ENCODE measurements around the gene CDADC1.

Gene CDADC1

DNA sequence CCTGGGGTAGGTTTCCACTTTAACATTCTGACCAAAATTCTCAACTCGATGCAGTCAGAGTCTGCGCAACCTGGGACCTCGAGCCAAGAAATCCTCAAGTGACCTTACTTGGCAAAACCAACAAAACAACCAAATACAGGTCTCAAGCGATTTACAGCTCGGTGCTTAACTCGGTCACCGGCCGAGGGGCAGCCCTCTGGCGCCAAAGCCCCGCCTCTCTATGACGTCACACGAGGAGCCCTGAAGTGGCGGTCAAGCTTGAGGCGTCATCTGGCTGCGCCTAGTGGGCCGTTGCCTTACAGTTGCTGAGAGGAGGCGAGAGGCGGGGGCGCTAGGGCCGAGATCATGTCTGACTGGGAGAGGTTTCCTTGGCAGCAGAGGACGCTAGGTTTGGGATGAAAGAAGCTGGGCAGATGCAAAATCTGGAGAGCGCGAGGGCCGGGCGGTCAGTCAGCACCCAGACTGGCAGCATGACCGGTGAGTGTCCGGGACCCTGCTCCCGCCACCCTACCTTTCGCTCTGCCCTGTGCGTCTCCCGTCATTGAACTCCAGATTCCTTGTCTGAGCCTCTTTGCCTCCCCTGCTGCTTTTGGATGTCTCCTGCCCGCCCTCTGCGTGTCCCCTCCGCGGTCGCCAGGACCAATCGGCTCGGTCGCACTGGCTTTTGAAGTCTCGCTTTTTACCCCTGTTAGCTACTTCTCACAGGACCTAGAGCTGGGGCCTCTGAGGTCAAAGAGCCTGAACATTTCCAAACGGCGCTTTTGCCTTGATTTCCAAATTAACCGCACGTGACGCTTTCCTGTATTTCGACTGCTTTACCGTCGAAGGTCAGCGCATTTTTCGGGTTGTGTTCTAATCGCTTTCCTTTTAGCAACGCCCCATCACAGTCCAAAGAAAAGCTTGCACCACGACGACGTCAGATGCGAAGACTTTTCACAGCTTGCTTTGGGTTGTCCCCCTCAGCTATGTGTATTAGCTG lies at the start of gene CDADC1:
Gene CDADC1 (plus strand): TSS at position 283 of the 979 bp plus-strand sequence. CDS start 113 bp downstream, at position 396.
- peak; percentile 97 for DNase-seq (ENCODE audit: low spot score)

- DNase-seq (ENCODE audit: low spot score), result no peak
These were observed 41.1 kb upstream of the CDADC1 start for GRCh38 chr13:49206641-49207040.

- no peak for DNase-seq (ENCODE audit: low spot score)
These were observed 39.1 kb upstream of the CDADC1 start for GRCh38 chr13:49208619-49209018.

GRCh38 chr13:49210114-49210513 lies 37.6 kb upstream of the CDADC1 start:
- no peak for DNase-seq (ENCODE audit: low spot score)

DNA sequence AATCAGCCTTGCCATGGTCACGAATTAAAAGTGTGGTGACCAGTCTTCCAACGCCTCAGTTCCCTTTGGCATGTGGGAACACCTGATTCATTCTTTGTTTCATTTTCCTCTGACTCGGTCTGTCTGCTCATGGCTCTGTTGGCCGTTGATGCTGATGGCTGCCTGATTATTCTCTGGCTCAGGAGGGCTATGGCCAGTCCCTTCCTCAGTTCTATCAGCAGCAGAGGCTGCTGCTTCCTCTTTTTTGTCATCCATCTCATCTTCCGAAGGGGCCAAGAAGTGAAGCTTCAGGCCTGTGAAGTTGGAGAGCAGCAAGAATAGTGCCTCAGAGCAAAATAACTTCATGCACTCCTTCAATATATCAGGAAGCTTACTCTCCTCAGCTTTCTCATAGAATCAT lies 37.1 kb upstream of the CDADC1 start:
- DNase-seq (ENCODE audit: low spot score), result no peak

DNA sequence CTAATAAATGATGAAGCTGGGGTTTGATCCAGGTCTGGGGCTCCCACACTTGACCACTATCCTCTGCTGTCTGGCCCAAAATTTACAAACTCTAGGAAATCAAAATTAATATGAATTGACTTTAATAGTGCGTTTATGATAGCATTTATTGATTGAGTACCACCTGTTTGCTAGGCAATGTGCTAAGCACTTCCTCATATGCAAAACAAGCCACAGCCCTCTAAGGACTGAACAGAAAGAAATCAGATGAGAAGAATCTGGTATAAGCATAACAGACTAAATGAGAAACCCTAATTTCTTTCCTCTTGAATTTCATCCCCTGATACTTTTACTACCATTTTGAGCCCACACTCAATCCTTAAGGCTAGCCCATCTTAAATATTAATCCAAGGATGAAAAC lies 34.2 kb upstream of the CDADC1 start:
- no peak for DNase-seq (ENCODE audit: low spot score)

- no peak for DNase-seq (ENCODE audit: low spot score)
These were observed 33.5 kb upstream of the CDADC1 start for GRCh38 chr13:49213997-49214916.

GRCh38 chr13:49214917-49215376 lies 32.8 kb upstream of the CDADC1 start:
- DNase-seq (ENCODE audit: low spot score), result peak; percentile 61

GRCh38 chr13:49216334-49216733 lies 31.4 kb upstream of the CDADC1 start:
- no peak for DNase-seq (ENCODE audit: low spot score)

- no peak for DNase-seq (ENCODE audit: low spot score)
These were observed 29.7 kb upstream of the CDADC1 start for GRCh38 chr13:49217962-49218492.

GRCh38 chr13:49218493-49219051 lies 29.2 kb upstream of the CDADC1 start:
- peak; percentile 39 for DNase-seq (ENCODE audit: low spot score)

GRCh38 chr13:49219647-49220035 lies 28.1 kb upstream of the CDADC1 start:
- DNase-seq (ENCODE audit: low spot score), result no peak

GRCh38 chr13:49220036-49220855 lies 27.5 kb upstream of the CDADC1 start, which contains the start of gene MLNR:
MLNR (plus strand) TSS chr13:49220338; CDS start chr13:49220338, 0 bp downstream.
- peak; percentile 86 for DNase-seq (ENCODE audit: low spot score)

GRCh38 chr13:49220856-49221589 lies 26.7 kb upstream of the CDADC1 start:
- DNase-seq (ENCODE audit: low spot score), result peak; percentile 55

DNA sequence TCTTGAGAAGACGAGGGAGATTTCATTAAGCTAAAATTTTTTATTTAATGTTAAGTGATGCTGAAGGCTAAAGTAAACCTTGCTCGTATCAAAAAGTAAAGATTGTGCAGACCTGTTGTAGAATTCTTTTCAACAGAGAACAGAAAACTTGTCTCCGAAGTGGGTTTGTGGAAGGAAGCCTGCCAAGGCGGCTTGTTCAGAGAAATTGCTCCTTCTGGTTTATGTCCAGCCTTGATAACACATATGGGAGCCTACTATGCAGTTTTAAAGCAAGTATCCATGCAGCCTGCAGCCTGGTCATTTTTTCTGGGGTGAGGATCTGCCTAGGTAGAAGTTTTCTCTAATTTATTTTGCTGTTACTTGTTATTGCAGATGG lies 26.1 kb upstream of the CDADC1 start:
- DNase-seq (ENCODE audit: low spot score), result no peak

DNA sequence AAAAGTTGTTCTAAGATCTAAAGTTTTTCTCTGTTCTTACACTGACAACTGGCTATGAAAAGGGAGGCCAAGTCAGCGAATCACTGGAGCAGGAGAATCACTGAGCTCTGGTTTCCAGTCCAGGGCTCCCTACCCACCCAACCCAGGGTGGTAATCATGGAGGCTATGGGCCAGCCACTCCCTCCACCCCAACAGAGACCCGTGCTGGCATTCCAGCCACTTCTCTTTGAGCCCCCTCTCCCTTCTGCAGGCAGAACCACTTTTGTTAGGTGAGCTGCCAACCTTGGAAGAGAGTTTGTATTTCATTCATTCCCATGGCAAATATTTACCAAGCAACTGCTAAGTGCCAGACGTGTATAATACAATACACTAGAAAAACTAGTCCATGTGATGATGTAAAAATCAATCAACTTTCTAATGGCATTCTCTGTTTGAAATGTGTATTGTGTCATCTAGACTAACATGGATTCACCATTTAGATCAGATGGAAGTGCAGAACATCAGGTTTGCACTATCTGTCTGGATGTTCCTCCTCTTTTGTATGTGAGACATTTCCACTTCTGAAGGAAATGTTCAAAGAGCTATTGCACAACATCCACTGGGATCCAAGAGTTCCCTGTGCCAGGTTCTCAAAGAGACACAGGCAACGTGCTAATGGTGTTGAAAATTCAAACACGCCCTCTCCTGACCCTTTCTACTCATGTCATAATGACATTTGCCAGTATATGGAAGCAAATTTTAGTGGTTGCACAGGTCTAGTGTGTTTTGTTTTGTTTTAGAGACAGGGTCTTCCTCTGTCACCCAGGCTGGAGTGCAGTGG lies 22.3 kb upstream of the CDADC1 start:
- DNase-seq (ENCODE audit: low spot score), result no peak

- DNase-seq (ENCODE audit: low spot score), result no peak
These were observed 21.1 kb upstream of the CDADC1 start for GRCh38 chr13:49226613-49227012.

DNA sequence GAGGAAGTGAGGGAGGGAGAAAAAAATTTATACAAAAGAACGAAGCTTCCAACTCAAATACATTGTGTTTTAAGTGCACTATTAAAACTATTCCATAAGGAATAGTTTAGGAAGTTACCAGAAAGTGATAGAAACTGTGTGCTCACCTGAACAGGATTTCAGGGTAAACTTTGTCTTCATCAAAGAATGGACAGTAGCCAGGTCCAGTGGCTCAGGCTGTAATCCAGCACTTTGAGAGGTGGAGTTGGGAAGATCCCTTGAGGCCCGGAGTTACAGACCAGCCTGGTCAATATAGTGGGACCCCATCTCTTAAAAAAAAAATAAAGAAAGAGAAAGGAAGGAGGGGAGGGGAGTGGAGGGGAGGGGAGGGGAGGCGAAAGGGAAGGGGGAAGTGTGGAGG lies 13.0 kb upstream of the CDADC1 start:
- no peak for DNase-seq (ENCODE audit: low spot score)

DNA sequence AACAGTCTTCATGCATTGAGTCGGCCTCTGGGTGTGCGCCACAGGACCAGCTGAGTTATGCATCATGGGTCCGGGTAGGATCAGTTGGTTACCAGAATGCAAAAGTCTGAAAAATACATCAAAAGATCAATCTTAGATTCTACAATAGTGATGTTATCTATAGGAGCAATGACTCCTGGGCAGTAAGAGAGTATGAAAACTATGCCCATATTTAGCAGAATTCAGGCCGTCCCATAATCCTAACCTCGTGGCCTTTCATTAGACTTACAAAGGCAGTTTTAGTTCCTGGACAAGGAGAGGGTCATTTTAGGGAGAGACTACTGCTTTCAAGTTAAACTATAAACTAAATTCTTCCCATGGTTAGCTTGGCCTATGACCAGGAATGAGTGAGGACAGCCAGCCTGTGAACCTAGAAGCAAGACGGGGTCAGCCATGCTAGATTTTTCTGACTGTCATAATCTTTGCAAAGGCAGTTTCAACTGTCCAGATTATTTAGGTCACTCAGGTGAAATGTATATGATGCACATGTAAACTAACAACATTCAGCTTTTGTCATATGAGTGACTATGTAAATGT lies 11.8 kb upstream of the CDADC1 start:
- DNase-seq (ENCODE audit: low spot score), result no peak
